K562 (cell line): Measurements from ENCODE around the gene CEP250. TPM values are rescaled to one million over a fixed set of nuclear protein-coding genes. Genes with fewer than 3 reads are reported as not detected.
A peak's percentile ranks its signal among the peaks of the same experiment; 100 is the strongest.

Experiments
- CCNT2 ChIP-seq: IDR thresholded peaks from 2 replicates; pipeline ENCODE4 v1.6.1; 2011; ENCODE audit warnings: borderline replicate concordance, low read depth, mild to moderate bottlenecking, moderate library complexity, mixed read lengths, low read length; ENCODE audit not compliant: insufficient read length; ENCODE audit errors: extremely low read depth
- GABPB2 ChIP-seq: fragments of 250-450 bp; sonication (Bioruptor Pico); conservative IDR thresholded peaks from 2 replicates; pipeline ENCODE4 v1.5.1; 2021; ENCODE audit warnings: mild to moderate bottlenecking
- MTA1 ChIP-seq: fragments of 450-650 bp; IDR thresholded peaks from 2 replicates; pipeline ENCODE4 v1.6.1; 2017; ENCODE audit warnings: borderline replicate concordance
- POU5F1 ChIP-seq: fragments of 150-350 bp; IDR thresholded peaks from 2 replicates; pipeline ENCODE4 v1.6.1; 2014; ENCODE audit warnings: borderline replicate concordance, low read length, low read depth, mild to moderate bottlenecking; ENCODE audit not compliant: partially characterized antibody
- SIX5 ChIP-seq, 2 experiments: IDR thresholded peaks; 2 replicates each; pipeline ENCODE4 v1.6.1; 2011; ENCODE audit warnings: low read length in 2 of 2, borderline replicate concordance in 1 of 2, low read depth in 1 of 2, mild to moderate bottlenecking in 1 of 2, moderate library complexity in 1 of 2; ENCODE audit not compliant: insufficient read depth in 1 of 2
- SMC3 ChIP-seq: conservative IDR thresholded peaks from 2 replicates; pipeline ENCODE4 v1.6.1; 2011; ENCODE audit warnings: low read depth, low read length, improper control_type of control experiment; ENCODE audit not compliant: insufficient read depth
- SOX6 ChIP-seq: fragments of 450-650 bp; IDR thresholded peaks from 2 replicates; pipeline ENCODE4 v1.6.1; 2014; ENCODE audit warnings: mild to moderate bottlenecking
- TBP ChIP-seq: optimal IDR thresholded peaks from 2 replicates; pipeline ENCODE3; 2011; ENCODE audit warnings: low read depth, low read length, improper control_type of control experiment
- TEAD4 ChIP-seq, 2 experiments: sonication (generic) in 1 of 2; formaldehyde crosslinking in 1 of 2; IDR thresholded peaks; 2 replicates each; pipeline versions ENCODE4 v1.6.1 to v1.8.0; 2012 to 2022; ENCODE audit warnings: borderline replicate concordance in 1 of 2, inconsistent platforms in 1 of 2, low read length in 1 of 2, mild to moderate bottlenecking in 1 of 2, missing genetic modification reagents in 1 of 2
- polyA plus RNA-seq, 8 experiments: library from polyadenylated mRNA; depleted of rRNA in 4 of 8; stranded (reverse) in 5 of 8; unstranded in 3 of 8; fragments of >200 nt; fragmentation: Nextera tagmentation in 2 of 8; fragmentation: Illumina TruSeq in 1 of 8; extraction: Ambion mirVana in 2 of 8; extraction: Trizol in 1 of 8; gene quantifications; 2 replicates each; pipeline versions ENCODE4 v1.2.1 to v1.2.3, GENCODE V29; 2011 to 2014; ENCODE audit warnings: inconsistent platforms in 1 of 8, missing spikeins in 1 of 8
- total RNA-seq, 7 experiments: library from RNA; depleted of rRNA in 6 of 7; stranded (reverse); fragments of >200 nt in 6 of 7; fragmentation: Illumina TruSeq in 2 of 7; extraction: Trizol in 2 of 7; gene quantifications; 2 replicates each; pipeline versions ENCODE4 v1.2.1 to v1.2.3, GENCODE V29; 2011 to 2021; ENCODE audit warnings: low replicate concordance in 1 of 7
- TF ChIP-seq, protein P1 (sequence below): fragments of 450-650 bp; IDR thresholded peaks from 2 replicates; pipeline ENCODE4 v1.6.1; 2016
- TF ChIP-seq, protein P2 (sequence below), 2 experiments: fragments of 450-650 bp in 1 of 2; sonication (generic) in 1 of 2; formaldehyde crosslinking in 1 of 2; IDR thresholded peaks; 2 replicates each; pipeline versions ENCODE4 v1.7.1 to v1.9.0; 2016 to 2022; ENCODE audit warnings: inconsistent platforms in 1 of 2, mild to moderate bottlenecking in 1 of 2, missing genetic modification reagents in 1 of 2
- TF ChIP-seq, protein P3 (sequence below): IDR thresholded peaks from 3 replicates; pipeline ENCODE4 v1.6.1; 2011; ENCODE audit warnings: borderline replicate concordance, mild to moderate bottlenecking, moderate library complexity; ENCODE audit not compliant: insufficient read length; ENCODE audit errors: extremely low read depth

Gene CEP250
- total and polyA plus RNA-seq, 9 of the 15 experiments (the other 6 are each of a cell fraction or from before 2014, with no cell fraction given): 2.5 to 41.9 (median 20.5) TPM

DNA sequence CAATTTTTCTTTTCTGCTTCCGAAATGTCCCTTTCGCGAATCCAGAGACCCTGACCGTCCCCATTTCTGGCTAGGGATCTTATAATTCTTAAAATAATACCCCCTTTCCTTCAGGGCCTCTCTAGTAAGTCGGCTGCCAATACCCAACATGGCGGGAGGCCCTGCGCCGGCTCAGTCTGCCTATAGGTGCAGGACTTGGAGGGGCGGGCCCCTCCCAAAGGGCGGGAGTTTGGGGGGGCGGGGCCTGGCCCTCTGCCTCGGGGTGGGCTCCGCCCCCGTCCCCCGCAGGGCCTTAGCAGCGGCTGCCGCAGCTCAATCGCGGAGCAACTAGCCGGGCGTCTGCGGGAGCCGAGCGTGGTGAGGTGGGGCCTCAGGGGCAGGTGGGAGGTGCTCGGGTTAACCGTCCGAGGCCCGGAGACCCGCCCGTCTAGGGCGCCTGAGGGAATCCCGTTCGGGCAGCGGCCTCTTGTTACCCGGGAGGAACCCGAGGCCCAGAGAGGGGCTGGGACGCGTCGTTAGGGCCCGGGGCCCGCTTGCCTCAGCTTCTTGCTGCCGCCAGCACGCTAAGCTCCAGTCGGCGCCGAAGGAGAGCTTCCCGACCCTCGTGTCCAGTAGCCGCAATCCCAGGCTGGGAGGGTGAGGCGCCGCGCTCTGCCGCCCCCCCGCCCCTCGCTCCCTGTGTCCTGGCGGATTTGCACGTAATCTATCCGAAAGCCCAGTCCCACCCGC lies at the start of gene CEP250 (continued):
- TF ChIP-seq CCNT2 (peak; percentile 59), SIX5 (IDR thresholded peaks at IDR 0.05; ENCODE audit: borderline replicate concordance in 1 of 2, insufficient read depth in 1 of 2, low read depth in 1 of 2, low read length in 2 of 2) (no peak; a peak in 1 of 4 replicates), TBP (peak; percentile 63), POU5F1 (no peak), TEAD4 (IDR thresholded peaks at IDR 0.05; ENCODE audit: low read length) (0 out of 2 replicates have a peak, but pooled peaks have one; percentile 23), TEAD4 (CRISPR knock-in tag; IDR thresholded peaks at IDR 0.05; ENCODE audit: borderline replicate concordance) (no peak; the same call in 1 of the 2 replicates), MTA1 (no peak), SOX6 (peak; percentile 3; the same call in 1 of the 2 replicates), GABPB2 (CRISPR knock-in tag) (no peak), SMC3 (no peak)
- TF ChIP-seq, protein P1, sequence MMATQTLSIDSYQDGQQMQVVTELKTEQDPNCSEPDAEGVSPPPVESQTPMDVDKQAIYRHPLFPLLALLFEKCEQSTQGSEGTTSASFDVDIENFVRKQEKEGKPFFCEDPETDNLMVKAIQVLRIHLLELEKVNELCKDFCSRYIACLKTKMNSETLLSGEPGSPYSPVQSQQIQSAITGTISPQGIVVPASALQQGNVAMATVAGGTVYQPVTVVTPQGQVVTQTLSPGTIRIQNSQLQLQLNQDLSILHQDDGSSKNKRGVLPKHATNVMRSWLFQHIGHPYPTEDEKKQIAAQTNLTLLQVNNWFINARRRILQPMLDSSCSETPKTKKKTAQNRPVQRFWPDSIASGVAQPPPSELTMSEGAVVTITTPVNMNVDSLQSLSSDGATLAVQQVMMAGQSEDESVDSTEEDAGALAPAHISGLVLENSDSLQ: 0 out of 2 replicates have a peak, but pooled peaks have one; percentile 22
- TF ChIP-seq, protein P2, sequence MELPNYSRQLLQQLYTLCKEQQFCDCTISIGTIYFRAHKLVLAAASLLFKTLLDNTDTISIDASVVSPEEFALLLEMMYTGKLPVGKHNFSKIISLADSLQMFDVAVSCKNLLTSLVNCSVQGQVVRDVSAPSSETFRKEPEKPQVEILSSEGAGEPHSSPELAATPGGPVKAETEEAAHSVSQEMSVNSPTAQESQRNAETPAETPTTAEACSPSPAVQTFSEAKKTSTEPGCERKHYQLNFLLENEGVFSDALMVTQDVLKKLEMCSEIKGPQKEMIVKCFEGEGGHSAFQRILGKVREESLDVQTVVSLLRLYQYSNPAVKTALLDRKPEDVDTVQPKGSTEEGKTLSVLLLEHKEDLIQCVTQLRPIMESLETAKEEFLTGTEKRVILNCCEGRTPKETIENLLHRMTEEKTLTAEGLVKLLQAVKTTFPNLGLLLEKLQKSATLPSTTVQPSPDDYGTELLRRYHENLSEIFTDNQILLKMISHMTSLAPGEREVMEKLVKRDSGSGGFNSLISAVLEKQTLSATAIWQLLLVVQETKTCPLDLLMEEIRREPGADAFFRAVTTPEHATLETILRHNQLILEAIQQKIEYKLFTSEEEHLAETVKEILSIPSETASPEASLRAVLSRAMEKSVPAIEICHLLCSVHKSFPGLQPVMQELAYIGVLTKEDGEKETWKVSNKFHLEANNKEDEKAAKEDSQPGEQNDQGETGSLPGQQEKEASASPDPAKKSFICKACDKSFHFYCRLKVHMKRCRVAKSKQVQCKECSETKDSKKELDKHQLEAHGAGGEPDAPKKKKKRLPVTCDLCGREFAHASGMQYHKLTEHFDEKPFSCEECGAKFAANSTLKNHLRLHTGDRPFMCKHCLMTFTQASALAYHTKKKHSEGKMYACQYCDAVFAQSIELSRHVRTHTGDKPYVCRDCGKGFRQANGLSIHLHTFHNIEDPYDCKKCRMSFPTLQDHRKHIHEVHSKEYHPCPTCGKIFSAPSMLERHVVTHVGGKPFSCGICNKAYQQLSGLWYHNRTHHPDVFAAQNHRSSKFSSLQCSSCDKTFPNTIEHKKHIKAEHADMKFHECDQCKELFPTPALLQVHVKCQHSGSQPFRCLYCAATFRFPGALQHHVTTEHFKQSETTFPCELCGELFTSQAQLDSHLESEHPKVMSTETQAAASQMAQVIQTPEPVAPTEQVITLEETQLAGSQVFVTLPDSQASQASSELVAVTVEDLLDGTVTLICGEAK (IDR thresholded peaks at IDR 0.05): no peak
- TF ChIP-seq, protein P2 (CRISPR knock-in tag; IDR thresholded peaks at IDR 0.05): no peak
- TF ChIP-seq, protein P3, sequence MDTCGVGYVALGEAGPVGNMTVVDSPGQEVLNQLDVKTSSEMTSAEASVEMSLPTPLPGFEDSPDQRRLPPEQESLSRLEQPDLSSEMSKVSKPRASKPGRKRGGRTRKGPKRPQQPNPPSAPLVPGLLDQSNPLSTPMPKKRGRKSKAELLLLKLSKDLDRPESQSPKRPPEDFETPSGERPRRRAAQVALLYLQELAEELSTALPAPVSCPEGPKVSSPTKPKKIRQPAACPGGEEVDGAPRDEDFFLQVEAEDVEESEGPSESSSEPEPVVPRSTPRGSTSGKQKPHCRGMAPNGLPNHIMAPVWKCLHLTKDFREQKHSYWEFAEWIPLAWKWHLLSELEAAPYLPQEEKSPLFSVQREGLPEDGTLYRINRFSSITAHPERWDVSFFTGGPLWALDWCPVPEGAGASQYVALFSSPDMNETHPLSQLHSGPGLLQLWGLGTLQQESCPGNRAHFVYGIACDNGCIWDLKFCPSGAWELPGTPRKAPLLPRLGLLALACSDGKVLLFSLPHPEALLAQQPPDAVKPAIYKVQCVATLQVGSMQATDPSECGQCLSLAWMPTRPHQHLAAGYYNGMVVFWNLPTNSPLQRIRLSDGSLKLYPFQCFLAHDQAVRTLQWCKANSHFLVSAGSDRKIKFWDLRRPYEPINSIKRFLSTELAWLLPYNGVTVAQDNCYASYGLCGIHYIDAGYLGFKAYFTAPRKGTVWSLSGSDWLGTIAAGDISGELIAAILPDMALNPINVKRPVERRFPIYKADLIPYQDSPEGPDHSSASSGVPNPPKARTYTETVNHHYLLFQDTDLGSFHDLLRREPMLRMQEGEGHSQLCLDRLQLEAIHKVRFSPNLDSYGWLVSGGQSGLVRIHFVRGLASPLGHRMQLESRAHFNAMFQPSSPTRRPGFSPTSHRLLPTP: no peak
